HG03095 (cell line): ENCODE measurements around the gene S100A4.
"Not testable (repeated sequence)": the region's sequence is repeated elsewhere in the genome, so short reads cannot be mapped to it uniquely, and the experiment has no call there.

Experiments used
- ATAC-seq: cut with Tn5 transposase; IDR thresholded peaks from one replicate; pipeline ENCODE4 v1.9.1; 2021; ENCODE audit warnings: moderate library complexity; ENCODE audit not compliant: unreplicated experiment

Gene S100A4

DNA sequence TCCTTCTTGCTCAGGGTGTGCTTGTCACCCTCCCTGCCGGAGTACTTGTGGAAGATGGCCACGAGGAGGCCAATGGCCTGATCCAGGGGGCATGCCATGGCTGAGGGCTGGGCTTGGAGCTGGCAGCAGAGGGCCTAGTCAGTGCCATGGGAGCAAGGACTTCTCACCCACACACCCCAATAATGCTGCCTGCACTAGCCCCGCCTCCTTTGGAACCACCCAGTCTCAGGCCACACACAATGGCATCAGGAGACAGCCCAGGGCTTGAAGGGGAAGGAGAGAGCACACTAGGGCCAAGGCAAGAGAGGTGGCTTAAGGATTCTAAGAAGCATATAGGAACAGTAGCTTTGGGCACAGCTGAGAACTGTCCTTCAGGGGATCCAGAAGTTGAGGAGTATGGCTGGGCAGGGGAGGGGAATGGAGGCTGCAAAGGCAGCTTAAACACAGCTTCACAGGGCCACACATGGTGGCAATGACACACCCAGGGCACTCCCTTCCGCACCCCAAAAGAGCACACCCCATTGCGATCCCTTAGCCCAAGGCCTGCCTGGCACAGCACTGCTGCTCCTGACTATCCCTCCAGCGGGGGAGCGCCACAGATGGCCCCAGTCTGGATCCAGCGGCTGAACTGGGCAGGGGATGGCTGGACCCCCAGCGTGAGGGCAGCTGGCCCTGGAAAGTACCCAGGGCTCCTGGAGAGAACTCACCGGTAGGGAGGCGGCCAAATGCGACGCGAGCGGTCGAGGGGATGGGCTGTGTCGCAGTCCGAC, 10.2 kb downstream of the S100A4 start, which contains the start of gene S100A6:
S100A6 (minus strand) TSS at position 750 of the 770 bp plus-strand sequence; CDS start at position 98, 652 bp downstream.
- ATAC-seq: no peak

DNA sequence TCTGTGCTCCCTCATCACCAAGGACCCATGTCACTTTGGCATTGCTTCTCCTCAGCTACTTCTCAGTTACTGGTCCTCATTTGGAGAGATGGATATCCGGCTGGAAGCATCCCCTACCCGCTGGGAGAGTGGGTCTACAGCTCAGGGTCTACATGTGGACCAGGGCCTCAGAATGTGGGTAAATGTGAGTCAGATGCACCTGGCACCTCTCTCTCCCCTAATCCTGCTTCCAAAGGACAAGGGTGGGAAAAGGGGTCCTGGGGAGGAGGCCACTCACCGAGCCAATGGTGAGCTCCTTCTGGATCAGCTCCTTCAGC, 10.7 kb downstream of the S100A4 start:
- ATAC-seq: no peak

GRCh38 chr1:153534226-153534924, 11.2 kb downstream of the S100A4 start:
- no peak for ATAC-seq

DNA sequence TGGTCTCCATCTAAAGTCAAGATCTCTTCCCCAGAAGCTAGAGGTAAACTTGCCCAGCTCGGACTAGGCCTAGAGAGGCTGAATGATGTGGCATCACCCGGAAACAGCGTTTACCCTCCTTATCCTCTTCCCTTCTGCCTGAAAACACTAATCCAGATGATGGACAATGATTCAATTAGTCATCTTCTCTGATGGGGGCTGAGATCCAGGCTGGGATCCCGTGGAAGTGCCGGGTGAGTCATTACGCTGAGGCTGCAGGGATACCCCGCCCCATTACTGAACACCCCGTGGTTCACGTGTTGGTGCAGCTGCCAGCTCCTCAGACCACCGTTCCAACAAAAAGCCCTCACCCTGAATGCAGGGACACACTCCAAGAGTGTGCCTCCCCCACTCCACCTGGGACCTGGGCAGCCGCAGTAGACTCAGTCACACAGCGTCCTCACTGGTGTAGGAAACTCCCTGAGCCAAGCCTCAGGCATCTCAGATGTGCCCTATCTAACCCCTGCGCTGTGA, 11.9 kb downstream of the S100A4 start:
- no peak for ATAC-seq

DNA sequence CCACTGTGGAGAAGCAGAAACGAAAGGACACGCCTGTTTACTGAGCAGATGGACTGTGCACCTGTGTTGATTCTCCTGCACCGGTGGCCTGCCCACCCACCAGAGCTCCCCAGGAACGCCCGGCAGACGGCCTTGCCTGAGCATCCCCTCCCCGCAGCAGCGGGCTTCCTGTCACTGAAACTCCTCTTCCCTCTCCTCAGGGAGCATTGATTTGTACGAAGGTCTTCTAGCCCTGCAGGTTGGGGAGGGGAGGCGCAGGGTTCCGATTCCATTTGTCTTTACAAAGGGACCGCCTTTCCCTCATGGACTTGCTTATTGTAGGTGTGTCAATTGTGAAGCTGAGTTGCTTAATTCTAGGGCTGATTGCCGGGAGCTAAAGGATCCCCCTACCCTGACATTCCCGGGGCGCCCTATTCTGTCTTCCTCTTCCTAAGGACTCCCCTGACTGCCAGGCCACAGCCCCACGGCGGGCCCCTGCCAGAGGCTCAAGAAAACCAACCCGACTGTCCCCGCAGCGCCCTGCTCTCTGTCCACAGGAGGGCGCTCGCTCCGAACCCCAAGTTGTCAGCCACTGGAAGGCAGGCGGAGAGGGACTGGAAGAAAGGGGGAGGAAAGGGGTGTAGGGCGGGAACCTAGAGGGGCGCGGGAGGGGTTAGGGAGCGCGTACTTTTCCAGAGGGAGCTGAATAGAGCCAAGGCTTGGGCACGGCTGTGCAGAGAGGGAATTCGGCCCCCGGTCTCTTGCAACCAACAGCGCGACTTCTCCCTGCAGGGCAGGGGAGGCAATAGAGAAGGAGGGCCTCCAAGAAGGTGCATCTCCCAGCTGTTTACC, 12.6 kb downstream of the S100A4 start:
- ATAC-seq: no peak

GRCh38 chr1:153532181-153532580, 13.4 kb downstream of the S100A4 start:
- ATAC-seq: no peak

- ATAC-seq: no peak
These were observed 14.0 kb downstream of the S100A4 start for GRCh38 chr1:153531638-153532037.

- no peak for ATAC-seq
These were observed 17.9 kb downstream of the S100A4 start for GRCh38 chr1:153527683-153528040.

GRCh38 chr1:153527023-153527682, 18.5 kb downstream of the S100A4 start:
- no peak for ATAC-seq

DNA sequence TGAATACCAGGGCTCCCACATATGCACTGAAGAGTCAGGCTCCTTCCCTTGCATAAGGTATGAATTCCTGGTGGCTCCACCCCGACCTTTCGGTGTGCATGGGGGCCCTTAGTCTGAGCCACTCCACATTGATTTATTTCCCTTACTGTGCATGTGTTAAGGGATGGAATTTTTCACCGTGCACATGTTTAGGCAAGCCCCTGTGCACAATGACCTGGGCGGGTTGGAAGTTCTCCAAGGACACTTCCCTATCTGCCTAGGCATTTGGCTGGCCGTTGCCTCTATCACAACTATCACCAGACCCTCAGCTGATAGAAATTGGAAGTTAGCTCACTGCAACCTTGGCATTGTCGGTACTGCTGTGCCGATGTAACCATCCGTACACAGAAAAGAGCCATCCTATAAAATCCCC, 19.5 kb downstream of the S100A4 start:
- ATAC-seq: no peak

GRCh38 chr1:153525088-153525728, 20.4 kb downstream of the S100A4 start:
- ATAC-seq: no peak

- not testable (repeated sequence) for ATAC-seq
These were observed 23.1 kb downstream of the S100A4 start for GRCh38 chr1:153522353-153523048.

GRCh38 chr1:153521808-153522207, 23.8 kb downstream of the S100A4 start:
- not testable (repeated sequence) for ATAC-seq

DNA sequence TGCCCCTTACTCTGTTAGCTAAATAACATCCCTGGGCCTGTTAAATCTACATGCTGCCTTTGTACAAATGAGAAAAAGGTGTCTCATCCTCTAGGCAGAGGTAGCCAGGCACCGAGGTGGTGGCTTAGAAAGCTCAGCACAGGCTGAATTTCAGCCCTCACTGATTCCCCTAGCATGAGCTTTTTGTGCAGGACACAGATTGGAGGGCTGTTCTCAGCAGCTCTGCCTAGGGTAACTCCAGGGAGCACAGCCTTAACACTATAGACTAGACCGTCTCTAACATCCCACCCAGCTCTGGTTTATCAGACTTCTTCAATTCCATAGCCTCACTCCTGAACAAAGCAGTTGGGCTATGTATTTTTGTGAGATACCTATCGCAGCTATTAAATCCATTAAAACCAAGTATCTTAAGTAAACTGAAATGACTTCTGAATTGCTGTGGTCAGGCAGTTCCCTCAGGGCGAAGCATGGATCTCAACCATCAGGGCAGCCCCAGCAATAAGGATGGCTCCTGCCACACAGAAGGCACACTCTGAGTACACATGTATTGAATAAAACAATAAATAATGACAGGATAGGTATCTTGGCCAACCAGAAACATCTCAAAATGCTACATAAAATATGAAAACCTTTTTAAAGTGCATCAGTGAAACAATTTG, 24.7 kb downstream of the S100A4 start:
- ATAC-seq: no peak

DNA sequence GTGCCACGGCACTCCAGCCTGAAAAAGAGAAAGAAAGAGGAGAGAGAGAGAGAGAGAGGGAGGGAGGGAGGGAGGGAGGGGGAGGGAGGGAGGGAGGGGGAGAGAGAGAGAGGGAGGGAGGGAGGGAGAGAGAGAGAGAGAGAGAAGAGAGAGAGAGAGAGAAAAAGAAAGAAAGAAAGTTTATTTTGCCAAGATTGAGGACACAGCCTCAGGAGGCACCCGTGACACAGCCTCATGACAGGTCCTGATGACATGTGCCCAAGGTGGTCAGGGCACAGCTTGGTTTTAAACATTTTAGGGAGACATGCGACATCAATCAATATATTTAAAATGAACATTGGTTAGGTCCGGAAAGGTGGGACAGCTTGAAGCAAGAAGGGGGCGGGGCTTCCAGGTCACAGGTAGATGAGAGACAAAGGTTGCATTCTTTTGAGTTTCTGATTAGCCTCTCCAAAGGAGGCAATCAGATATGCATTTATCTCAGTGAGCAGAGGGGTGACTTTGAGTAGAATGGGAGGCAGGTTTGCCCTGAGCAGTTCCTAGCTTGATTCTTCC, 25.4 kb downstream of the S100A4 start:
- not testable (repeated sequence) for ATAC-seq

- ATAC-seq: no peak
These were observed 26.4 kb downstream of the S100A4 start for GRCh38 chr1:153519242-153519641.

- no peak for ATAC-seq
These were observed 29.9 kb downstream of the S100A4 start for GRCh38 chr1:153515504-153516394.

DNA sequence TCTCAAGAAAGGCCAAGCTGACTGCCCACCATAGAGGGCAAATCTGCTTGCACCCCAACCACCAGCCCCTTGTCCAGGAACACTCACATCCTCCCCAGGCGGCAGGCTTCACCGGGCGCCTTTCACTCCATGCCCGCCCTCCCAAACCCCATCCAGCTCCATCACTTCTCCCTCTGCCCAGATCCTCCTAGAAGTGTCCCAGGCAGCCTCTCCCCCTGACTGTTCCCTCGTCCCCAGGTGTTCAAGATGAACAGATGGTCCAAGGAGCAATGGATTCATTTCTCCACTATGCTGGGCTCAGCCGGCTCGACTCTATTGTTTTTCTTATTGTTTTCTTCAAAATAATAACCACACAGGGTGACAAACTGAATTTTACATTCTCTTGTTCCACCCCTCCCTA, 31.9 kb downstream of the S100A4 start:
- no peak for ATAC-seq
